Esophagus muscularis mucosa (tissue), 4 donors: Measurements from ENCODE around the gene HOXD9. TPM values are rescaled to one million over a fixed set of nuclear protein-coding genes. Genes with fewer than 3 reads are reported as not detected.

ENCODE experiments used
- DNase-seq: peaks from one replicate; pipeline ENCODE4 v3.0.0-alpha.2; 2017; ENCODE audit errors: extremely low spot score
- H3K27ac ChIP-seq, 4 donors: fragments of 200-600 bp; sonication (generic); replicated peaks in 1 of 4; 1 replicate in 3 of 4; 2 replicates in 1 of 4; pipeline ENCODE4 v1.5.1; 2016 to 2019; ENCODE audit warnings: mild to moderate bottlenecking in 1 of 4
- H3K27me3 ChIP-seq, 4 donors: fragments of 200-600 bp; sonication (generic); one replicate each; pipeline versions ENCODE4 v1.5.1 to v1.6.0; 2016 to 2019
- H3K36me3 ChIP-seq, 4 donors: fragments of 200-600 bp; sonication (generic); one replicate each; pipeline ENCODE4 v1.5.1; 2016 to 2019
- H3K4me1 ChIP-seq, 4 donors: fragments of 200-600 bp; sonication (generic); one replicate each; pipeline ENCODE4 v1.5.1; 2016 to 2019
- H3K4me3 ChIP-seq, 4 donors: fragments of 200-600 bp; sonication (generic); 1 replicate in 2 of 4; 2 replicates in 2 of 4; pipeline ENCODE4 v1.5.1; 2016 to 2019; ENCODE audit warnings: mild to moderate bottlenecking in 4 of 4, moderate library complexity in 1 of 4
- H3K9me3 ChIP-seq, 4 donors: fragments of 200-600 bp; sonication (generic); 1 replicate in 3 of 4; 2 replicates in 1 of 4; pipeline ENCODE4 v1.5.1; 2016 to 2019
- EP300 ChIP-seq: sonication (generic); formaldehyde crosslinking; IDR thresholded peaks from one replicate; pipeline ENCODE4 v1.6.1; 2017; ENCODE audit warnings: antibody characterized with exemption
- POLR2A ChIP-seq: fragments of 450-650 bp; IDR thresholded peaks from one replicate; pipeline ENCODE4 v1.6.1; 2017; ENCODE audit warnings: antibody characterized with exemption, moderate library complexity, mild to moderate bottlenecking, low read depth
- POLR2AphosphoS5 ChIP-seq, 2 donors: sonication (generic); formaldehyde crosslinking; IDR thresholded peaks; one replicate each; pipeline ENCODE4 v1.6.1; 2017; ENCODE audit warnings: antibody characterized with exemption in 2 of 2
- WGBS: methylation state at CpG from one replicate; pipeline ENCODE4 v1.1.5; 2018; 5-methylcytosine and 5-hydroxymethylcytosine counted together
- intact Hi-C: fragments of 100-400 bp; cut with DNase I; formaldehyde crosslinking; loops from one replicate; pipeline ENCODE4 v1.15.1; 2023
- total RNA-seq, 4 donors: library from RNA; depleted of rRNA; stranded (reverse); fragments of >200 nt; gene quantifications; one replicate each; pipeline versions ENCODE4 v1.1.0 to v1.2.1, GENCODE V29; 2016
- TF ChIP-seq, protein P1 (sequence below), 3 experiments: fragments of 200-600 bp in 2 of 3; fragments of 450-650 bp in 1 of 3; sonication (generic) in 2 of 3; IDR thresholded peaks; one replicate each; pipeline ENCODE4 v1.5.1; 2017 to 2019; ENCODE audit warnings: antibody characterized with exemption in 3 of 3, mild to moderate bottlenecking in 2 of 3, moderate library complexity in 1 of 3

HOXD9 gene
- total RNA-seq, 4 donors from 2014 or later: 0.83 to 2.2 (median 0.99) TPM

DNA sequence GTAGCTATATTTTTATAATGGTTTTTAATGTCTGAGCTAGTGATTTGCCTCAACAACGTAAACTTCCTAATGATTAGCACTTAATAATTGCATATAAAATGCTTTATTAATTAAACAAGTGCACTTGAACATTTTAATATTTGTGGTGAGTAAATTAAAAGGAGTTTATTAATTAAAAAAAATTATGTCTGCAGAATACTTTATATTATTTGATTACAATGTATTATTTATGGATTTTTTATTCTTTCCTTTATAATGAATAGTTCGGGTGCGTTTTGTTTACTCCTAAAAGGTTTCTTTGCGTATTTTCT is 9.3 kb downstream of the HOXD9 start:
- Histone ChIP-seq H3K27ac (peak overlapping the region in 2 of 4 donors; percentile 56 to 78), H3K4me1 (peaks cover 18 to 57% (median 35%) of the 10 kb centered on the region in 4 donors), H3K27me3 (peaks cover 6 to 100% (median 77%) of the 10 kb centered on the region in 4 donors), H3K36me3 (no peaks in the 10 kb centered on the region), H3K4me3 (peak overlapping the region in 3 of 4 donors; percentile 6 to 61 (median 54)), H3K9me3 (no peaks in the 10 kb centered on the region)
- DNase-seq: no peak
- TF ChIP-seq POLR2A: no peak
- intact Hi-C loops: no loop called here
- WGBS: 31% methylated on average over 4 of the region's 4 CpGs

DNA sequence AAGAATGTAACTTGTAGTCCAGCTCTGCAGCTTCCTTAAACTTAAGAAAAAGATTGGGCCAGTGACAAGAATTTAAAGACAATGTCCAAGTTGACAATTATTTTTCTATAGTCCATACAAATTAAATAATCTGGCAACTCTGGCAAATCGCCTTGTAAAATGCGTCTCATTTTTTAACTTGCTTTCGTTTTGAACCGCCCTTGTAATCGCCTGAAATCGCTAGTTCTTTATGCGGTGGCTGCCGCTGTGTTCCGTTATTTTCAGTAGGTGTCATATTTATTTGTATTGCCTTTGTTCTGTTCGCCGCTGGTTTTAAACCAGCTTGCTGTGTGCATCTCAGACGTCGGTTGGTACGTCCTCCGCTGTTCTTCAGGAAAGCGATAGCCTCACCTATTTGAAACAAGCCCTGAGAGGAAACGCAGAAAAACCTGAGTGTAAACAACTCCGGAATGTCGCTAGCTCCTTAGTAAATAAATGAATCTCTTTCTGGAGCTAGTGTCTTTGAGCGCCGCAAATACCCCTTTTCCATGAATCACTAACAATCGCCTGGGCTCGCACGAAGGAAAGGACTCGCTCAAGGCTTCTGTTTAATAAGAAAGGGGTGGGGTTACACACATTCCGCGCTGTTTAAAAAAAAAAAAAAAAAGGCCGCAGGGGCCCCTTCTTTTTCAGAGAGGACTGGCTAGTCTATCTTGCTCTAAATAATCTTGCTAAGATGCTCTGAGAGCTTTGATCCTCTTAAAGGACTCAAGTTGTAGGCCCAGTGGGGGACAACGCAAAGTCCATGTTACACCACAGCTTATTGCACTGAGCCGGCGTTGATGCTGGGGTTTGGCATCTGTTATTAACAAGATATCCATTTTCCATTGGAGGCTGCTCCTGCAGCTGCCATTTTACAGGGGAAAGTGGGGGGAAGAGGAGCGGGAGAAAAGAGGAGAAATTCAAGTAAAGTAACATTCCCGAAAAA is 10.0 kb downstream of the HOXD9 start:
- 19% methylated on average over 33 of the region's 33 CpGs for WGBS
- TF ChIP-seq POLR2AphosphoS5 (IDR thresholded peaks at IDR 0.05) (no peak), EP300 (no peak), POLR2A (no peak)
- TF ChIP-seq, protein P1, sequence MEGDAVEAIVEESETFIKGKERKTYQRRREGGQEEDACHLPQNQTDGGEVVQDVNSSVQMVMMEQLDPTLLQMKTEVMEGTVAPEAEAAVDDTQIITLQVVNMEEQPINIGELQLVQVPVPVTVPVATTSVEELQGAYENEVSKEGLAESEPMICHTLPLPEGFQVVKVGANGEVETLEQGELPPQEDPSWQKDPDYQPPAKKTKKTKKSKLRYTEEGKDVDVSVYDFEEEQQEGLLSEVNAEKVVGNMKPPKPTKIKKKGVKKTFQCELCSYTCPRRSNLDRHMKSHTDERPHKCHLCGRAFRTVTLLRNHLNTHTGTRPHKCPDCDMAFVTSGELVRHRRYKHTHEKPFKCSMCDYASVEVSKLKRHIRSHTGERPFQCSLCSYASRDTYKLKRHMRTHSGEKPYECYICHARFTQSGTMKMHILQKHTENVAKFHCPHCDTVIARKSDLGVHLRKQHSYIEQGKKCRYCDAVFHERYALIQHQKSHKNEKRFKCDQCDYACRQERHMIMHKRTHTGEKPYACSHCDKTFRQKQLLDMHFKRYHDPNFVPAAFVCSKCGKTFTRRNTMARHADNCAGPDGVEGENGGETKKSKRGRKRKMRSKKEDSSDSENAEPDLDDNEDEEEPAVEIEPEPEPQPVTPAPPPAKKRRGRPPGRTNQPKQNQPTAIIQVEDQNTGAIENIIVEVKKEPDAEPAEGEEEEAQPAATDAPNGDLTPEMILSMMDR (IDR thresholded peaks at IDR 0.05): no peak
- peaks cover 19 to 56% (median 35%) of the 10 kb centered on the region in 4 donors for H3K4me1 ChIP-seq
- H3K9me3 ChIP-seq: no peaks in the 10 kb centered on the region
- peaks cover 6 to 100% (median 83%) of the 10 kb centered on the region in 4 donors for H3K27me3 ChIP-seq
- peak overlapping the region; percentile 6 to 61 (median 32) for H3K4me3 ChIP-seq
- H3K27ac ChIP-seq: no peak overlapping the region
- H3K36me3 ChIP-seq: no peaks in the 10 kb centered on the region
- intact Hi-C loops: no loop called here
- DNase-seq: no peak

GRCh38 chr2:176133389-176133788 is 10.9 kb downstream of the HOXD9 start:
- H3K27me3 ChIP-seq: peaks cover 7 to 100% (median 83%) of the 10 kb centered on the region in 4 donors
- H3K4me1 ChIP-seq: peaks cover 19 to 53% (median 35%) of the 10 kb centered on the region in 4 donors
- no peak overlapping the region for H3K4me3 ChIP-seq
- no peaks in the 10 kb centered on the region for H3K9me3 ChIP-seq
- H3K36me3 ChIP-seq: no peaks in the 10 kb centered on the region
- intact Hi-C loops: no loop called here
- no peak overlapping the region for H3K27ac ChIP-seq
- no peak for TF ChIP-seq POLR2AphosphoS5 (IDR thresholded peaks at IDR 0.05)
- TF ChIP-seq POLR2A: no peak
- TF ChIP-seq, protein P1 (IDR thresholded peaks at IDR 0.05): no peak
- no peak for TF ChIP-seq EP300
- no peak for DNase-seq

DNA sequence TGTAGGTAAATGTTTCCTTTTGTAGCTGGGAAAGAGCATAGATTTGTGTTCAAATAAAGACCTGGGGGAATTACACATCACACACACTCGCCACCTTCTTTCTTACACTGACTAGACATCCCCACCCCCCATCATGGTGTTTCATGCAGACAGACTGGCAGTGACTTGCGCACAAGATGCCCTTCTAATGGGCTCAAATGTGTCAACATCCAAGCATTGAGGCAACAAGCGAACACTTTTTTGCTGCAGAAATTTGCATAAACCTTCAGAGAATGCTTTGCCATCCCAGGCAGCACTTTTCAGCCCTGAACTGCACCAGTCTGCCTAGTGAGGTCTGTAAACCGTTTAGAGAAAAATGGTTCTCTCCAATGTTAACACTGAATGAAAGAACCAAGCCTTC is 11.5 kb downstream of the HOXD9 start:
- H3K27ac ChIP-seq: no peak overlapping the region
- no peak overlapping the region for H3K4me3 ChIP-seq
- DNase-seq: no peak
- no peaks in the 10 kb centered on the region for H3K36me3 ChIP-seq
- no peaks in the 10 kb centered on the region for H3K9me3 ChIP-seq
- peaks cover 18 to 53% (median 29%) of the 10 kb centered on the region in 4 donors for H3K4me1 ChIP-seq
- peaks cover 11 to 100% (median 81%) of the 10 kb centered on the region in 4 donors for H3K27me3 ChIP-seq
- intact Hi-C loops: no loop called here
- 33% methylated on average over 4 of the region's 4 CpGs for WGBS
- TF ChIP-seq, protein P1 (IDR thresholded peaks at IDR 0.05): no peak
- no peak for TF ChIP-seq POLR2A
- TF ChIP-seq EP300: no peak
- no peak for TF ChIP-seq POLR2AphosphoS5 (IDR thresholded peaks at IDR 0.05)

DNA sequence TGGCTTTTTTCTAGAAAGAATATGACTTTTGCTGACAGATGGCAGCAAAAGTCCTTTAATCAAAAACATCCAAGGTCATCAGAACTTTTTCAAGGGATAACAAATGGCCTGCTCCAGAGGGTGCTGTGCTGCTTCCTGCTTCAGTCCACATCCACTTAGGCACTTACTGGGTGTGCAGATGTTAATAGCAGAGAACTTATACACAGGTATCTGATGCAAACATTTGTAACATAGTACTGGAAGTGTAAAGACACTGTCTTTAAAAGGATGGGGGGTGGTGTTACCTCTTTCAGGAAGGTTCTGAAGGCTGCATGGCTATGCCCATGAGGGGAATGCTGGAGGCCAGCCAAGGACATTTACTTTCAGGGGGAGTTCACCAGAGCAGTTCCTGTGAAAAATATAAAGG is 12.5 kb downstream of the HOXD9 start:
- no peaks in the 10 kb centered on the region for H3K9me3 ChIP-seq
- peak overlapping the region in 2 of 4 donors; percentile 59 to 75 for H3K27ac ChIP-seq
- no peak for TF ChIP-seq EP300
- TF ChIP-seq POLR2AphosphoS5 (IDR thresholded peaks at IDR 0.05): no peak
- TF ChIP-seq POLR2A: no peak
- TF ChIP-seq, protein P1 (IDR thresholded peaks at IDR 0.05): no peak
- intact Hi-C loops: no loop called here
- no peaks in the 10 kb centered on the region for H3K36me3 ChIP-seq
- no peak overlapping the region for H3K4me3 ChIP-seq
- peaks cover 19 to 53% (median 29%) of the 10 kb centered on the region in 4 donors for H3K4me1 ChIP-seq
- H3K27me3 ChIP-seq: peaks cover 14 to 100% (median 82%) of the 10 kb centered on the region in 4 donors
- no peak for DNase-seq
